Measurements from ENCODE around the gene VPS18.

Gene VPS18

DNA sequence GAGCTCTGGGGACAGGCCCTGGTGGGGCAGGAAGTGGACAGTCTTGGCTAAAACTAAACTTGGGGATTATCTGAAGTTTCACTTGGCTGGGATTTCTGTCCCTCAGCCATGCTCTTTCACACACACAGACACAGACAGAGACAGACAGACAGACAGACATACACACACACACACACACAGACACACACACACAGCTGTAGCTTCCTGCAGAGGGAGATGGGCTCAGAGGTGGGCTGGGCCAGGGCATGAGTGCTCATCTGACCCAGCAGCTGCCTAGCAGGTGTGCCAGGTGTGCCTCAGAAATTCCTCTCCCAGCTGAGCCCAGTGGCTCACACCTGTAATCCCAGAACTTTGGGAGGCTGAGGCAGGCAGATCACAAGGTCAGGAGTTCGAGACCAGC, 23.5 kb upstream of the VPS18 start:
- DNase-seq (ENCODE audit: low read depth in 2 of 2, low spot score in 1 of 2): no peak

DNA sequence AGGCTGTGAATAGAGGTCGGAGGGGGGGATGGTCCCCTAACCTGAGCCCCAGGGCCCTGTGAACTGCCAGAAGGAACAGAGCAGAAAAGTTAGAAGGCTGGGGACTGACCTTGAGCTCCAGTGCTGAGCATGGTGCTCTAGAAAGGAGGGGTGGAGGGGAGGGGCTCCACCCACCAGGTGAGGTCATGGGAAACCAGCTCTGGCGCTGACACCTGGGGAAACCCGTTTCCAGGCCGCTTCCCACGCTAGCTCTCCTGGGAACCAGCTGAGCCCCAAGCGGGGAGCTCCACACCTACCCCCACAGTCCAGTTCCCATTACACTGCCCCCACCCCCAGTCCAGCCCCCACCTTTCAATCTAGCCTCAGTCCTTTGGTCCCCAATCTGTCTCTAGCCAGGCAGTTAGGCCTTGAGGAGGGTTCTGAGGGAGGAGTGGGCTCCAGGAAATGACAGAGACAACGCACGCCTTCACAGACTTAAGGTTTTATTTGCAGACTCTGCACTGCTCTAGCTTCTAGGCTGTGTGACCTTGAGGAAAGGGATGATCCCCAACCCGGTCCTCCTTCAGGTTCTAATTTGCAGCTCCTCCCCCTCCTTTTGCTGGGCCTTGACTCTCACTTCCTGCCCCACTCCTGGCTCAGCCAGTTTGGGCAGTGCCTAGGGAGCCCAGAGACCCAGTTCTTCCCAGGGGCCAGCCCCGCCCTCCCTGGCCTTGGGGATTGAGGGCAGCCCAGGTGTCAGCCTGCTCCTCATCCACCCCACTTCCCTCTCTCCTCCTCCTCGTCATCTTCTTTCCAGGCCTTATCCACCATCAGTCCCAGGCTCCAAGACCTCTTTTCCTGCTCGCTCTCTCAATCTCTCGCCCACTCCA, 22.3 kb upstream of the VPS18 start:
- no peak for DNase-seq (ENCODE audit: low read depth in 2 of 2, low spot score in 1 of 2)

DNA sequence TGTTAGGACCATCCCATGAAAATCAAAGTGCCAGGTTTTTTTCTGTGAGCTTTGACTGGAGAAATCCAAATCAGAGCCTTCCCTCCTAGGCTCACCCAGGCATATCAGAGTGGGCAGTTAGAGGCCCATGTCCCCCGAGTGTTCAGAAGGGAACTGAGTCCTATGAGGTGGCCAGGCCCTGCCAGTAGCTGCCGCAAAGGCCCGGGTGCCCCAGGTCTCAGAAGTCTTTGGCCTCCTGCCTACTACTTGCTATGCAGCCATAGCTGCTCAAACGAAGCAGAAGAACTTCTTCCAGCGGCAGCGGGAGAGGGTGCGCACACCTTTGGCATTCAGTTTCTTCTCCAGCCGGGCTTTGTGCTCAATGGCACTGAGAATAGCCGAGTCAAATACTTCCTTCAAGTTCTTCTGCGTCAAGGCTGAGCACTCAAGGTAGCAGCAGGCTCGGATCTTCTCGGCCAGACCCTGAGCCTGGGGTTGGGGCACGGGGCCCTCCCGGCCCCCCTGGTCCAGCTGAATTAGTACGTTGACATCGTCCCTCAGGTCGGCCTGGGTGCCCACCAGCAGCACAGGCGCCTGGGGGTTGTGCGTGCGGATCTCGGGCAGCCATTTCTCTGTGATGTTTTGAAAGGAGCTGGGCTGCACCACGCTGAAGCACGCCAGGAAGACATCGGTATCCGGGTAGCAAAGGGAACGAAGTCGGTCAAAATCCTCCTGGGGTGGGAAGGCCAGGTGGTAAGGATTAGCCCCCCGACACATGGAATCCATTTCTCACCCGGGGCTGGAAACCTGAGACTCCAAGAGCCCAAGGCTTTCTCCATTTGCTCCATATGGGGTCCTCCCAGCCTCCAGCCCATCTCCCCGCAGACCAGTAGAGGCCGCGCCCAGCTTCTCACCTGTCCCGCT, 21.2 kb upstream of the VPS18 start:
- no peak for DNase-seq (ENCODE audit: low read depth in 2 of 2, low spot score in 1 of 2)

DNA sequence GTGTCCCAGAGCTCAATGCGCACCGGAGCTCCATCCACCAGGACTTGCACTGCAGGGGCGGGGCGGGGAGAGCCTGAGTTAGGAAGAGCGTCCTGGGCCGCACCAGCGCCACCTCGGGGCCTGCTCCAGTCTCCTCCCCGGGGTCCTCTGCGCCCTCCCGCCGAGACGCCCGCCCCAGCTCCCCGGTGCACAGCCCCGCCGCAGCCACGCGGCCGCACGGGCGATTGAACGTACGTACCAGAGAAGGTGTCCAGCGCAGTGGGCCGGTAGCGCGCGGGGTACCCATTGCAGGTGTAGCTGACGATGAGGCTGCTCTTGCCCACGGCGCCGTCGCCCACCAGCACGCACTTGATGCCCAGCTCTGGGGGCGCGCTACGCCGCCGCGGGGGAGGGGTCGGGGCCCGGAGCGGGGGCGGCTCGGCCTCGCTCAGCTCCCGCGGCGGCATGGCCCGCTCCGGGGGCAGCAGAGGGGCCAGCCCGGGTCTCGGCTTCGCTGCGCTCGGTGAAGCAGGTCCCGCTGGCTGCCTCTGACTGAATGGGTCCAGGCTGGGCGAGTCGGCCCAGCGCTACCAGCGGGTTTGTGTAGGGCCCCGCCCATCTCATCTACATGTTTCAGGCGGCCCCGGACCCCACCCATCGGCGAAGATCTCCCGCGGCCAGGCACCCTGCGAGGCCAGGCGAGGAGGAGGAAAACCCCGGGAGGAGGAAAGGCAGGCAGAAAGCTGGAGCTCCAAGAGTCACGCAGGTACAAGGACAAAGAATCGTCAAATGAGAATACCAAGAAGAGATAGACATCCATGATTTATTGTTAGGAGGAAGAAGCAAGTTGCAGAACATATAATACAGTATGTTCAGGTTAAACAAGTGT, 20.3 kb upstream of the VPS18 start, which contains the start of gene RHOV:
RHOV (minus strand) TSS at position 541 of the 868 bp plus-strand sequence; CDS start at position 446, 95 bp downstream.
- no peak for DNase-seq (ENCODE audit: low read depth in 2 of 2, low spot score in 1 of 2)

DNA sequence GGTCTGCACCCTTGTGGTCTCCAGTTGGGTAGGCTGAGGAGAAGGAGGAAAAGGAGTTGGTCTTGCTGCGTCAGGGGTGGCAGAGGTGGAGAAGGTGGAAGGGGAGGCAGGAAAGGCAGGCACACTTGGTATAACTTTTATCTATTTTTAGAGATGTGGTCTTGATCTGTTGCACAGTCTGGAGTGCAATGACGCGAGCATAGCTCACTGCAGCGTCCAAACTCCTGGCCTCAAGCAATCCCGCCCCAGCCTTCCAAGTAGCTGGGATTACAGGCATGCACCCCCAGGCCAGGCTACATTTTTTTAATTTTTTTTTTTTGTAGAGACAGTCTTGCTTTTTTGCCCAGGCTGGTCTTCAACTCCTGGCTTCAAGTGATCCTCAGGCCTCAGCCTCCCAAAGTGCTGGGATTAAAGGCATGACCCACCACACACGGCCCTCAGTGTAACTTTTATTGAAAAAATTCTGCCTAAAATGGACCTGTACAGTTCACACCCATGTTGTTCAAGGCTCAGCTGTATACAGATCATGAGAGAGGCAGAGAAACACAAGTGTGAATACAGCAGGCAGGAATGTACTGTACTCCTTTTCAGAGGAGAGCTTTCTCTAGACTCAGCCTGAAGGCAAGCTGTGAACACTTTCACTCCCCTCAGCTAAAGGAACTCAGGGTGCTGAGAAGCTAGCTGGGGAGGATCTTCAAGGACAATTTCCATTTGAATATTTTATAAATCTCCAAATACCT, 18.1 kb upstream of the VPS18 start:
- no peak for DNase-seq (ENCODE audit: low read depth in 2 of 2, low spot score in 1 of 2)

DNA sequence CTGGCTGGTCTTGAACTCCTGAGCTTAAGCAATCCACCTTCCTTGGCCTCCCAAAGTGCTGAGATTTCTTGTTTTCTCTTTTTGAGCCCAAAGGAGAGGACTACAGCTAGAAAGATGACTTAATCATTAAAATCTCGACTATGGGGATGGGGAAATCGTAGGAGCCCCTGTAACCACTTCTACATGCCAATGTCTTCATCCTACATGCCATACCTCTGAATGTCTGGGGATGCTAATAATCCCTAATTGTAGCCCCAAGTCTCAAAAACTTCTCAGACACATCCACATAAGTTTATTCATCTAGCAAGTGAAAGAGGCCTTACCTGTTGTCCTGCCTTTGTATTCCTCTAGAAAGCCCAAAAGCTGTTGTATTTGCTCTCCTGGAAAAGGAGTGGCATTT, 16.6 kb upstream of the VPS18 start:
- DNase-seq (ENCODE audit: low read depth in 2 of 2, low spot score in 1 of 2): no peak

DNA sequence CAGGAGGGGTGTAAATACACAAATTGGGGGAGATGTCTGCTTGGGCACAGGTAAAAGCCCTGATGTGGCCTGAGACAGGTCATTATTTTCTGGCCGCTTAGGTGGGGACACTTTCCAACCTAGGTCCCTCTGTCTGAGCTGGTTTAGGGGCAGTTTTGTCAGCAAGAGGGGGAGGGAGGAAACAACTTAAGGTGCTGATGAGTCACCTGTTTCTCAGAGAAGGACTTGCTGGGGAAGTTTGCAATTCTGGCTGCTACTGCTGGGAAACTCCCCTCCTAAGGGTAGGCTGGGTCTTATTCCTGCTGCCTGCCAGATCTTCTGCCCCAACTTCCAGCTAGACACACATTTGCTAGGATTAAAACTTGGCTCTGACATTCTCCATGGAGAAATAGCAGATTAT, 15.5 kb upstream of the VPS18 start:
- no peak for DNase-seq (ENCODE audit: low read depth in 2 of 2, low spot score in 1 of 2)

DNA sequence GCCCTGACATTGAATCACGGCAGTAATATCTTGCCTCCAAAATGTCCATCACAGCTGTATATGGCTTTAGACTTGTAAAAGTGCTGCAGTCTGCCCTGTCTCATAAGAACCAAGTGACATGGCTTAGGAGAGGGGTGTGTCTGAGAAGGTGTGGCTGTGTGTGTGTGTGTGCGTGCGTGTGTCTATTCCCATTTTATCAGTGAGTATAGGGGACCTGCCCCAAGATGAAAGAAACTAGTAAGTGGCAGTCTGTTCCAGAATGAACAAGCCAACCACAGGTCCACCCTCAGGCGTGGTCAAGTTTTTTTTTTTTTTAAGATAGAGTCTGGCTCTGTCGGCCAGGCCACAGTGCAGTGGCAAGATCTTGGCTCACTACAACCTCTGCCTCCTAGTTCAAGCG, 14.6 kb upstream of the VPS18 start:
- DNase-seq (ENCODE audit: low read depth in 2 of 2, low spot score in 1 of 2): no peak

DNA sequence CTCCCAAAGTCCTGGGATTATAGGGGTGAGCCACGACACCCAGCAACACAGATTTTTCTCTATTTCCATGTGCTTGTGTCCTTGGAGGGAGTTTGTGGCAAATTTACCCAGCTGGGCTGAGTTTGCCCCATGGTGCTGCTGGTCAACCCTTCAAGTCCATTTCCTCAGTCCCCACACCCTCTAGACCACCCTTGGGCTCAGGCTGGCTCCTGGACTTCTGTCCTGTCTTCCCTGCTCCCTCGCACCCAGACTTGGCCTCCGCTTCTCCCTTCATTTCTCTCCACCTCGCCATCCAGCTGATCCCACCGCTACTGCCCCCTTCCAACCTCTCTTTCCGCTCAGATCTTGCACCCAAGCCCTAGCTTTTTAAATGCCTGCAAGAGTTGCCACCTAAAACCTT, 12.9 kb upstream of the VPS18 start:
- no peak for DNase-seq (ENCODE audit: low read depth in 2 of 2, low spot score in 1 of 2)

DNA sequence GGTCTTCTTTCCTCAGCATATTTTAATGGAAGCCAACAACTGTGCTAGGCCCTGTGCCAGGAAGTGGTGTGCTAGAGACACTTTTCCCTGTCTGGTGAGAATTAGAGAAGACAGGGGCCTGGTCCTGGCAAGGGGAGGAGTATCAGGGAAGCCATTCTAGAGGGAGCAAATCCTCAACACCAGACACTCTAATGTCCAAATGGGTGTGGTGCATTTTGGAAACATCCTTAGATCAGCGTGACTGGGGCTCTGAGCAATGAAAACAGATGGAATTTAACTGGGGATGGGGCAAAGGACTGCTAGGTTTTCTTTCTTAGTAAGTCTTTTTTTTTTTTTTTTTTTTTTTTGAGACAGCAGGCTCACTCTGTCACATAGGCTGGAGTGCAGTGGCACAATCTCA, 7.7 kb upstream of the VPS18 start:
- DNase-seq (ENCODE audit: low read depth in 2 of 2, low spot score in 1 of 2): no peak

DNA sequence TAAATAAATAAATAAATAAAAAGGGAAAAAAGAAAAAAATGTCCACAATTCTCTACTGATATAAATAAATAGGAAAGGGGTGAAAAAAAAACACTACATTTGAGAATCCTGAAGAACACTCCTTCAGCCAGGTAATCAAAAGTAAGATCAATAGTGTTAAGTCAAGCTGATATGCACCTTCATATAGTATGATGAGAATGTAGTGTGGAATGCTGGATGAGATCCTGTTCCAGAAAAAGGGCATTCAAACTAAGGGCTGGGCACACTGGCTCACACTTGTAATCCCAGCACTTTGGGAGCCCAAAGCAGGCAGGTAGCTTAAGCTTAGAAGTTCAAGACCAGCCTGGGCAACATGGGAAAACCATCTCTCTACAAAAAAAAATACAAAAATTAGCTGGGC, 5.1 kb upstream of the VPS18 start:
- no peak for DNase-seq (ENCODE audit: low read depth in 2 of 2, low spot score in 1 of 2)

DNA sequence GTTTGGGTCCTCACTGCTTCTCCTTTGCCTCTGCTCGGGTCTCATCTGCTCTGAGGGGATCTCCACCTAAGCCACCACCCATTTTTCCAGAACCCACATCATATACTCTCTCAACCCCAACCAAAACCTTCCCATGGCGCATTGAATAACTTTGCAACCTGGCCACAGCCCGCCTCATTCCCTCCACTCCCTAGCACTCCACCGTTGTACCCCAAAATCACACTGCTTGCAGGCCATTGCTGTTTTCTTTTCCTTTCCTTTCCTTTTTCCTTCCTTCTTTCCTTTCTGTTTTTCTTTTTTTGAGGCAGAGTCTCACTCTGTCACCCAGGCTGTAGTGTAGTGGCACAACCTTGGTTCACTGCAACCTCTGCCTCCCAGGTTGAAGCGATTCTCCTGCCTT, 3.1 kb upstream of the VPS18 start:
- DNase-seq (ENCODE audit: low read depth in 2 of 2, low spot score in 1 of 2): no peak

DNA sequence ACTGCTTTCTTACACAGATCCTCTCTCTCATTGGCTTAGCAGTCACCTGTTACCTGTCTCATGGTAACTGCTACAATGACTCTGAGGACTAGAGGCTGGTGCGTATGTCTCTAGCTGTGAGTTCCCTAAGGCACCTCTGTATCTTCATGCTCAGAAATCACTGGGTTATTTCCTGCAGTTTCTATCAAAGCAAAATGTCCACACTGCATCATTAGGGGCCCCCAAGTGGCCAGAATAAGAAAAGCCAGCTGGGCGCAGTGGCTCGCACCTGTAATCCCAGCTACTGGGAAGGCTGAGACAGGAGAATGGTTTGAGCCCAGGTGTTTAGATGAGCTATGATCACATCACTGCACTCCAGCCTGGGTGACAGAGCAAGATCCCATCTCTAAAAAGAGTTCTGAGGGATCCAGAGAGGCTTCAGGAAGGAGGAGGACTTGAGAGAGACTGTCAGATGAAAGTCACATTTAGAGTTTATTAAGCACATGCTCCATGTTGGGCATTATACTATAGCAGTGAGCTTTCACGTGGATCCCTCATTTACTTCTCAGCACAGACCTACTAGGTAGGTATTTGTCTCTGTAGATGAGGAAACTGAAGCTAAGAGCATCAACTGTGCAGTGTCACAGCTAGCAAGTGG, 2.3 kb upstream of the VPS18 start:
- no peak for DNase-seq (ENCODE audit: low read depth in 2 of 2, low spot score in 1 of 2)

DNA sequence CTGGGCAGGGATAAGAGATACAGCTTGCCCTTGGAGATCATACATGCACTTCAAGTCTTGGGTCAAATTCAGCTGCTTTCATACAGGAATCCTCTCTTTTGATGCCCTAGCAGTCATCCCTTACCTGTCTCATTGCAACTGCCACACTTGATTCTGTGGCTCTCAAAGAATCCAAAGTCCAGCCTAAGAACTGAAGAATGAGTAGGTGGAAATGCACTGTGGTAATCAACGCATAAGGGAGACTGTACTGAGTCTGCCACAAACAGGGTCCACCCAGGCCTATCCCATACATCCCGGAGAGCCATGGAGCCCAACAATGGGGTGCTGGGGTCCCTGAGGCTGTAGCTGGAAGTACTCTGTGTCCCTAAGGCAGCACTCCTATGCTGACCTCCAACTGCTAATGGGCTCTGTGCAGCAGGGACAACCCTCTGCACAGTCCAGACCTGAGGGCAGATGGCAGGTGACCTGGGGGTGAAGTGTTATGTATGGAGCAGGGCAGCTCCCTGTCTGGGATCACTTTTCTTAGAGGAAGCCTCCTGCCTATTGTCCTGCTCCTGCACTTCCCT, 1.7 kb upstream of the VPS18 start:
- no peak for DNase-seq (ENCODE audit: low read depth in 2 of 2, low spot score in 1 of 2)

DNA sequence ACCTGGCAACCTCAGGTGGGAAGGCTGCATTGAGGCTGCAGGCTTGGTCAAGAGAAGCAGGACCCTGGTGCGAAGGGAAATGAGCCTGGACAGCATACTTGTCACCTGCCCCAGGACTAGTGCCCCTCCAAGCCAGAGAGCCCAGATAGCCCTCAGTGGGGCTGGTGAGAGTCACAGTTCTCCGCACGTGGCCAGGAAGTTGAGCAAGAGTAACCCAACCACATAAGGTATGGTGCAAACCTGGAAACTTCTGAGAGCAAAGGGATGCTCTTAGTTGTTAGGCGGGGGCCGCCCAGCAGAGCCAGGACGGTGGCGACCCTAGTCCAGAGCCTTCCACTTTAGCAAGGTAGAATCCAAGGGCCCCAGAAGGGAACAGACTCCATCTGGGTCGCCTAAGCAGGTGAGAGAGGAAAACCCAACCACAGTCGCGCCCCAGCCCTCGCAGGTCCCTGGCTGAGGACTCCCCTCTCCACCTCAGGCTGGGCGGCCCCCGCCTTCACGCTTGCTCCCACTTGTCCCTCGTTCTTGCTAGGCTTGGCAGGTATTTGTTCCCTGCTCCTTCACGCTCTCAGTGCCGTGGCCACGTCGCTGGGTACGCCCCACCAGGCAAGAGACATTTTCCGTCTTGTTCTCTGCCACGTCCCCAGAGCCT, 1.1 kb upstream of the VPS18 start:
- no peak for DNase-seq (ENCODE audit: low read depth in 2 of 2, low spot score in 1 of 2)

DNA sequence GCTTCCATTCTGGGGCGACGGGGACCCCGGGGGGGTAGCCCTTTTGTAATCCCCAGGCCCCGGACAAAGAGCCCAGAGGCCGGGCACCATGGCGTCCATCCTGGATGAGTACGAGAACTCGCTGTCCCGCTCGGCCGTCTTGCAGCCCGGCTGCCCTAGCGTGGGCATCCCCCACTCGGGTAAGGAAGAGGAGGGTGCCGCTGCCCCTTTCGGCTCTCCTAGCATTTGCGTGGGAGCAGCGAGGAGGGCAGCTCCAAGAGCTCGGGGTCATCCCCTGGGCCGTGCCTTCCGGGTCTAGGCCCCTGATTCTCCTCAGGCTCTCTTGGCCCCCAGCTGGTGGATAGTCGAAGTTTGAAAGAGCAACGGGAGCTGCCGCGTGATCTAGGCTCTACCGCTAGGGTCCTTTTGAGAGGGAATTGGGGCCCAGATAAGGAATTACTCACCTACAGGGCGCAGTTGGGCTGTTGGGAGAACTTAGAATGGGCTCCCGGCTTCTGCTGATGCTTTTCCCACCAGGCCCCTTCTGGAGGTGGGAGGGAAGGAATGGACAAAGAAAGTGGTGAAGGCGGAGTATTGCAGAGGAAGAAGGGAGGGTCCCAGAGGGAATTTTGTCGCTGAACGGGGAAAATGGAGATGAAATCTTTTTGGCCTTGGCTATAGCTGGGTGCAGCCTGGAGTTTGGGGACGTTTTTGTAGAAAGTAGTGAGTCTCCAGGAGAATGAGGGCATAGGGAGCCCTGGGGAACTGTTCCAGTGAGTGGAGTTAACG, 615 bp downstream of the VPS18 start:
- no peak for DNase-seq (ENCODE audit: low read depth in 2 of 2, low spot score in 1 of 2)

DNA sequence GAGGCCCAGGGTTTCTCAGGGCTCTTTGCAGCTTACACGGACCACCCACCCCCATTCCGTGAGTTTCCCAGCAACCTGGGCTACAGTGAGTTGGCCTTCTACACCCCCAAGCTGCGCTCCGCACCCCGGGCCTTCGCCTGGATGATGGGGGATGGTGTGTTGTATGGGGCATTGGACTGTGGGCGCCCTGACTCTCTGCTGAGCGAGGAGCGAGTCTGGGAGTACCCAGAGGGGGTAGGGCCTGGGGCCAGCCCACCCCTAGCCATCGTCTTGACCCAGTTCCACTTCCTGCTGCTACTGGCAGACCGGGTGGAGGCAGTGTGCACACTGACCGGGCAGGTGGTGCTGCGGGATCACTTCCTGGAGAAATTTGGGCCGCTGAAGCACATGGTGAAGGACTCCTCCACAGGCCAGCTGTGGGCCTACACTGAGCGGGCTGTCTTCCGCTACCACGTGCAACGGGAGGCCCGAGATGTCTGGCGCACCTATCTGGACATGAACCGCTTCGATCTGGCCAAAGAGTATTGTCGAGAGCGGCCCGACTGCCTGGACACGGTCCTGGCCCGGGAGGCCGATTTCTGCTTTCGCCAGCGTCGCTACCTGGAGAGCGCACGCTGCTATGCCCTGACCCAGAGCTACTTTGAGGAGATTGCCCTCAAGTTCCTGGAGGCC, 5.4 kb downstream of the VPS18 start:
- no peak for DNase-seq (ENCODE audit: low read depth in 2 of 2, low spot score in 1 of 2)
